IPS DF 4.7 (cell line): ENCODE data around the gene ANTXR1.

Experiments
- DNase-seq: peaks from one replicate; pipeline ENCODE4 v3.0.0-alpha.2; 2013; ENCODE audit warnings: low spot score; ENCODE audit errors: extremely low read depth

The ANTXR1 gene

GRCh38 chr2:69013142-69013839 is at the start of gene ANTXR1:
ANTXR1 (plus strand) TSS chr2:69013179; CDS start chr2:69013500, 321 bp downstream.
- no peak for DNase-seq

- no peak for DNase-seq
These were observed 48.7 kb upstream of the ANTXR1 start for GRCh38 chr2:68964282-68964681.

GRCh38 chr2:68968221-68968620 is 44.8 kb upstream of the ANTXR1 start:
- no peak for DNase-seq

- no peak for DNase-seq
These were observed 43.1 kb upstream of the ANTXR1 start for GRCh38 chr2:68969736-68970490.

GRCh38 chr2:68970566-68971265 is 42.3 kb upstream of the ANTXR1 start:
- DNase-seq: no peak

- no peak for DNase-seq
These were observed 41.3 kb upstream of the ANTXR1 start for GRCh38 chr2:68971591-68972231.

GRCh38 chr2:68974251-68974650 is 38.7 kb upstream of the ANTXR1 start, which contains the start of gene GKN1:
GKN1 (plus strand) TSS chr2:68974636; CDS start chr2:68974678, 42 bp downstream.
- no peak for DNase-seq

GRCh38 chr2:68974946-68975665 is 37.9 kb upstream of the ANTXR1 start:
- DNase-seq: no peak

GRCh38 chr2:68975844-68976243 is 37.1 kb upstream of the ANTXR1 start:
- no peak for DNase-seq

- no peak for DNase-seq
These were observed 35.5 kb upstream of the ANTXR1 start for GRCh38 chr2:68977453-68977852.

GRCh38 chr2:68978098-68978497 is 34.9 kb upstream of the ANTXR1 start:
- DNase-seq: no peak

- no peak for DNase-seq
These were observed 32.0 kb upstream of the ANTXR1 start for GRCh38 chr2:68980956-68981355.

GRCh38 chr2:68987021-68987503 is 25.9 kb upstream of the ANTXR1 start:
- DNase-seq: no peak

GRCh38 chr2:68989035-68989434 is 23.9 kb upstream of the ANTXR1 start:
- no peak for DNase-seq

- DNase-seq: no peak
These were observed 20.6 kb upstream of the ANTXR1 start for GRCh38 chr2:68992341-68992740.

- no peak for DNase-seq
These were observed 20.0 kb upstream of the ANTXR1 start for GRCh38 chr2:68992933-68993332.

GRCh38 chr2:68993660-68994059 is 19.3 kb upstream of the ANTXR1 start:
- no peak for DNase-seq

- no peak for DNase-seq
These were observed 18.1 kb upstream of the ANTXR1 start for GRCh38 chr2:68994864-68995263.

GRCh38 chr2:68995916-68996315 is 17.1 kb upstream of the ANTXR1 start:
- DNase-seq: no peak

GRCh38 chr2:68997401-68997800 is 15.6 kb upstream of the ANTXR1 start:
- no peak for DNase-seq

- no peak for DNase-seq
These were observed 11.1 kb upstream of the ANTXR1 start for GRCh38 chr2:69001879-69002278.
